Stimulated activated CD4-positive, alpha-beta T cell treated with anti-CD3 and anti-CD28 coated beads, Interleukin-12 subunit alpha, Interleukin-12 subunit beta, amount 100 ng/mL, for 4 hours (primary cell): Measurements from ENCODE around the gene RGS1.

Source experiments
- DNase-seq: peaks from one replicate; pipeline ENCODE4 v3.0.0-alpha.2; 2020

RGS1 gene

DNA sequence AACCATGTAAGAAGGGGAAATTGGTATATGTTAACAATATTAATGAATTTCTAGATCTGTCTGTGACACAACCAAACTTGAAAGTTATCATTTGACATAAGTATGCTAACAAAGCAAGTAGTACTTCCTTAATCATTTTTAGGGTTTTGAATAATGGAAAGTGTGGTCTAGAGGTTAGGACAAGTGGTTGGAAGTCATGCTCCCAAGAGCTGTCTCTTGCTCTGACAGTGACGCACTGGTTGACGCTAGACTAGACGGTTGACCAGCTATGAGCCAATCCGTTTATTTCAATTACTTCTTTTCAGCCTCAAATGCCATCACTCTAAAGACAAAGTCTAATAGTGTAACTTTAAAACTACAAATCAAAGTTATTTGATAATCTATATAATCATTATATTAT, 20.7 kb upstream of the RGS1 start:
- no peak for DNase-seq

- DNase-seq = no peak
These were observed 20.2 kb upstream of the RGS1 start for GRCh38 chr1:192555399-192555798.

- DNase-seq = no peak
These were observed 17.6 kb upstream of the RGS1 start for GRCh38 chr1:192557841-192558595.

- no peak for DNase-seq
These were observed 16.2 kb upstream of the RGS1 start for GRCh38 chr1:192559115-192560006.

DNA sequence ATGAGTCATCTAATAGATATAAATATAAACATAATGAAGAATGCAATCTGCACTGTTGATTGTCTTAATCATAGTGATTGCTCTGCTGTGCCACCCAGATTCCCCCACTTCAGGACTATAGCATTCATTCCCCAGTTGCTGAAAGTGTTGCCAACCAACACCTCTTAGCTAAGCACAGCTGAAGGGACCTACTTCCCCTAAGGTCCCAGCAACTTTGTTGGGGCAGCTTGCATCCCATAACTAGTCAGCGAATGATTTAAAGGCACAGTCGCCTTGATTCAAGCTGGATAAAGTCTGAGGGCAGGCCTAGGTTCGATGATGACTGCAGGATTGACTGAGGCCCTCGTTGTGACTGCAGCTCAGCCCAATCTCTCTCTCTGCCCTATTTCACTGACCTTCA, 14.3 kb upstream of the RGS1 start:
- DNase-seq = no peak

- DNase-seq = no peak
These were observed 12.4 kb upstream of the RGS1 start for GRCh38 chr1:192563129-192563528.

GRCh38 chr1:192564099-192564498, 11.5 kb upstream of the RGS1 start:
- no peak for DNase-seq

DNA sequence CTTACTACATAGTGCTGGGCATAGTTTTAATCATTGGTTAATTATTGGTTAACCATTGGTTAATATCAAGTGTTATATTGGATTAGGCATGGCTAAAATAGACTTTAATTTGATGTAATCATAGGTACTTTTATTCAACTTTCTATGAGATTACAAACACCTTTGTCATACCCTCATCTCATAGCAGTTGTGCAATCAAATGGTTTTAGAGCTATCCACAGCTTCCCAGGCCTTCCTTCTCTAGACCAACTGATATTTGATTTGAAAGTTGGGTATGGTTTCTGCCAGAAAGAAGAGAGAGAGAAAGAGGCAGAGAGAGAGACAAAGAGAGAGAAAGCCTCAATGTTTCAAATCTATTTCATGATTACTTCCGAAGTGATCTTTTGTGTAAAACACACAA, 9.6 kb upstream of the RGS1 start:
- DNase-seq = no peak

DNA sequence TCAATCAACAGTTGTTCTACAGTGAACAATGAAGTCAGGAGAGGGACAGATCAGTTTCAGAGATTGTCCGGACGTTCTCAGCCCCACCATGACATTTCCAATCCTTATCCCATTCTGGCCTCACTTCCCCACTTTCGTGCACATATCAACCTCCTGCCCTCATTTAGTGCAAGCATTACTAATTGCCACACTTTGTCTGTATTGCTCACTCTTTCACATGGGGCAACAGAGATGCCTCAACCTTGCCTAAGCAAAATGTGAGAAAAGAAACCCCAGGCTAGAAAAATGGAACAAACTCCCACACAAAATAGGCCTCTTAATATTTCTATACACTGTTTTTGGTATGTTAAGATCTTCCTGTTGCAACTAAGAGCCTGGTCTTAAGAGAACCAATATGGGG, 8.9 kb upstream of the RGS1 start:
- no peak for DNase-seq

DNA sequence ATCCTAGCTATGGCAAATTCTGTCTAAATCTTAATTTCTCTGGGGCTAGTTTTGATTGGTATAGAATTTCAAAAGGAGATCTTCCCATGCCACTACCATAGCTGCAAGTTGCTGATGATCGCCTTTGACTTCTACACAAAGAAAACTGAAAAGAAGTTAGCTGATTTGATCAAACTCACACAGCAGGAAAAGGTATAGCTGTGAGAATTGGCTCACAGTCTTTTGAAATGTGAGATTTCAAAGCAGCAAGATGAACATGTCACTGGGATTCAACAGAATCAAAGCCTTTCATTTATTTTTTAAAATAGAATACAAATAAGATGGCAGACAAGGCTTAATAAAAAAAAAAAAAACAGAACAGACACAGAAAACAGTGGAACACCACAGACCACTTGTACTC, 7.5 kb upstream of the RGS1 start:
- DNase-seq = no peak

DNA sequence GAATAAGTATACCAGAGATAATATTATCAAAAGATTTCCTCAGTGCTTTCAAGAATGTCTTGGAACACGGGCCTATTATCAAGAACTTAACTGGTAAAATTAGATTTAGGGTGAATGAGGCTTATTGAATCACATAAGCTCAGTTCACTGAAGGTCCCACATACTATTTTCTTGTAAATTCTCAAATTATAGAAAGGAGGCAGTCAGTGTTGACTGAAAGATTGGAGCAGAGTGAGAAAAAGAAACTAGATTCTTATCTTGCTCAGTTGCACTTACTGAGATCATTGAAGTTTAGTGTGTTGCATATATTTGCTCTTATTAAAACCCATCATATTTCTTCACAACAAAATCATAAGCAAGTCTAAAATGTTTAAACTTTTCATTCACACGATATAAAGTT, 3.9 kb upstream of the RGS1 start:
- DNase-seq = no peak

- DNase-seq = no peak
These were observed 2.1 kb upstream of the RGS1 start for GRCh38 chr1:192573499-192573898.

GRCh38 chr1:192574073-192574472, 1.5 kb upstream of the RGS1 start:
- DNase-seq = no peak

DNA sequence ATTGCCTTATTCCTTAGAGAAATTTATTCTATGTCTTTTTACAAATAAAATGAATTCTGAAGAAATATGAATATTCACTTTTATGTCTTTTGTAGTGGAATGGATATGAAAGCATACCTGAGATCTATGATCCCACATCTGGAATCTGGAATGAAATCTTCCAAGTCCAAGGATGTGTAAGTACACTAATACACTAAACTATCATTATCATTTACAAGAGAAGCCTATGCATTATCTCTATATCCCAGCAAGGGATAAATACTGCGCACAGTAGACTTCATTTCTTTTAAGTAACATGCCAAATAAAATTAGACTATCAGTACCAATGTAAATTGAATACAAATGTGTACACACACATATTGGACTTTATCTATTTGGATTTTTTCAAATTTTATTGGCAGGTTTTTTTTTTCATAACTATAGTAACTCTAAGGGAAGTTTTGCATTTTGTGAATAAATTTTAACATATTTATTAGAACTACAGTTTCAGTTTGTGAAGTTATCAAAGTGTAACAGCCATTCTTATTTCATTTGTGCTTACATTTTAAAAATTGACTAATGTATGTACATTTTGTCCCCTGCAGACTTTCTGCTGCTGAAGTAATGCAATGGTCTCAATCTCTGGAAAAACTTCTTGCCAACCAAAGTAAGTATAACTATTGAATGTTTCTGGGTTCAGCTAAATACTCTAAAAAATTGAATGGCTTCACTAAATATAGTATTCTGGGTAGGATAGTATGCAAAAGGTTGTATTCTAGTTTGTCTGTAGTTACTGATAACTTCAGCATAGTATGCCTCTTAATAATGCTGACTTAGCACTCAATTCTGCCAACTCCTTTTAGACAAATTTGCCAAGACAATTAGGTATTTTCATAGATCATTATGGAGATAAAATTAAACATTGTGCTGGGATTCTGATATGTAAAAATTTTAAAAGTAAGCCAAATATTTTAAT, 894 bp downstream of the RGS1 start:
- no peak for DNase-seq

GRCh38 chr1:192577145-192578140, 1.9 kb downstream of the RGS1 start:
- no peak for DNase-seq

- no peak for DNase-seq
These were observed 2.8 kb downstream of the RGS1 start for GRCh38 chr1:192578144-192578909.

GRCh38 chr1:192579010-192579738, 3.6 kb downstream of the RGS1 start:
- DNase-seq = no peak

DNA sequence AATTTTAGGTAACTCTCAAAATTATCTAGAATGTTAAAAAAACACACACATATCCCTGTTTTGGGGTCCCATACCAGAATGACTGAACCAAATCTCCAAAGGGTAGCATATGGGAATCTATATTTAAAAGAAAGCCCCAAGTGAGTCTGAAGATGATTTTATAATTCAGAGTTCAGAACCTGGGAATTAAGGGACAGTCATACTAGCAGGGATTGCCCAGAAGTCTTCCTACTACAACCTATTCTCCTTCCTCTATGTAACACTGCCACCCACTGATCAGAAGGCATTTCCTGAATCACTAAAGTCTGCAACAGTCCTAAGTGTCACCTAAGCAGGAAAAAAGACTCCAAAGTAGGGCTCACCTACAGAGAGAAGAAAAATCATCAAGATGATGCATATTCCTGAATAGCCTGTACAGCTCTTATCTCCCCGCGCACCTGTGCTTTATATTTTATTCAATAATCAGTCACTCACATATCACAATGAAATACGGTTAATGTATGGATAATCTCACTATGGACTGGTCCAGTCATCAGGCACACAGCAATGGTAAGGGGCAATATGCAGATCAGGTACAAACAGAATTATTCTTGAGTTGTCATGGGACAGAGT, 4.9 kb downstream of the RGS1 start:
- DNase-seq = no peak

DNA sequence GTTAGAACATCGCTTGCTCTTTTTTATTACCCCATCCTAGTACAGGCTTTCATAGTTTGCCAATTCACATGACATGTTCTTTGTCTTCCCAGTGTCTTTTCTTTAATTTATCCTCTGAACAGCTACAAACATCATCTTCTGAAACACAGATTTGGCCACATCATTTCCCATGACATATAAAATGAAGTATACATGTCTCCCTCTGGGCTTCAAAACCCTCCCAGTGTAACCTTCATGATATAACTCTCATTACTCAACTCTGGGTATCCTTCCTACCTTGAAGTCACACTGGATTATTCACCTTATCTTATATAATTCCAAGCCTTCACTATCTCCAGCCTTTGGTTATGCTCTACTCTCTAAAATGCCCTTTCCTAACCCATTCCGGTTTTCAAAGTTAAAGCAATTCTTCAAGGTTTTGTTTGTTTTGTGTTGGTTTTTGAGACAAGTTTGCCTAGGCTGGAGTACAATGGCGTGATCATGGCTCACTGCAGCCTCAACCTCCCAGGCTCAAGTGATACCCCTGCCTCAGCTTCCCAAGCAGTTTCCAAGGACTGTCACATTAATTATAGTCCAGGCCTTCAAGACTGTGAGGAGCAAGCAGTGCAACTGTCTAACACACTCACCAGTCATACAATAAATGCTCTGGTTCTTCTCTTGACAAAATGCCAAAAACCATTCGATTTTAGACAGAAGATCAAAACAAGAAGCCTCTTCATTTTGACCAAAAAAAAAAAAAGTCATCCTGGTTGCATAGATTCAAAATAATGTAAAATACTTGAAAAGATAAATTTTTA, 5.8 kb downstream of the RGS1 start:
- DNase-seq = no peak
